Measurements from ENCODE around the gene TMEM39A.

TMEM39A gene

DNA sequence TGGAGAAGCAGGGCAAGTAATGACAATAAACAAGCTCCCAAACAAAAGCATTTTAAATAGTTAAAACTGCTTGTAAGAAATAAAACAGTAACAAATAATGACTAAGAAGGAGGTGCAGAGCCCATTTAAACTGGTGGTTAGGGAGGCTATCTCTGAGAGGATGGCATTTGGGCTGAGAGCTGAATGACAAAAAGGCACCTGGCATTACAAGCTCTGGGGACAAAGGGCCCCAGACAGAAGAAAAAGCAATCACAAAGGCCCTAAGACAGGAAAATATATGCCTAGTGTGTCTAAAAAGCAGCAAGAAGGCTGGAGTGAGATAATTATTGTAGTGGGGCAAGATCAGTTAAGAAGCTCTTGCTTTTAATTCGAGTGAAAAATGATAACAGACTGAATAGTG is 9.6 kb downstream of the TMEM39A start:
- DNase-seq: no peak

DNA sequence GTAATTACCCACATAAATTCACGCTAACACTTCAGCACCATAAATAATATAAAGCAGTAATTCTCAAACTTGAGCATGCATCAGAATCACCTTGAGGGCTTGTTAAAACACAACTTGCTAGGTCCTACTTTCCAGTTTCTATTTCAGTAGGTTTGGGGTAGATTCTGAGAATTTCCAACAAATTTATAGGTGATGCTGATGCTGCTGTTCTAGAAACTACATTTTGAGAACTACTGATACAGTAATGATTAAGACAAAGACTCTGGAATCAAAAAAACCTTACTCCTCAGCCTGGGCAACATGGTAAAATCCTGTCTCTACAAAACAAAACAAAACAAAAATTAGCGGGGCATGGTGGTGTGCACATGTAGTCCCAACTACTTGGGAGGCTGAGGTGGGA is 18.8 kb downstream of the TMEM39A start:
- no peak for DNase-seq

DNA sequence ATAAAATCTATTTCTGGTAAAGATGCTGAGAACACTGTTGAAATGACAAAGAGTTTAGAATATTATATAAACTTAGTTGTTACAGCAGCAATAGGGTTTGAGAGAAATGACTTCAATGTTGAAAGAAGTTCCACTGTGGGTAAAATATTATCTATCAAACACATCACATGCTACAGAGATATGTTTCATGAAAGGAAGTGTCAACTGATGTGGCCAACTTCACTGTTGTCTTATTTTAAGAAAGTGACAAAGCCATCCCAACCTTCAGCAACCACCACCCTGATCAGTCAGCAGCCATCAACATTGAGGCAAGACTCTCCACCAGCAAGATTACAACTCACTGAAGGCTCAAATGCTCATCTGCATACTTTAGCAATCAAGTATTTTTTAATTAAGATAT is 20.2 kb downstream of the TMEM39A start:
- no peak for DNase-seq

DNA sequence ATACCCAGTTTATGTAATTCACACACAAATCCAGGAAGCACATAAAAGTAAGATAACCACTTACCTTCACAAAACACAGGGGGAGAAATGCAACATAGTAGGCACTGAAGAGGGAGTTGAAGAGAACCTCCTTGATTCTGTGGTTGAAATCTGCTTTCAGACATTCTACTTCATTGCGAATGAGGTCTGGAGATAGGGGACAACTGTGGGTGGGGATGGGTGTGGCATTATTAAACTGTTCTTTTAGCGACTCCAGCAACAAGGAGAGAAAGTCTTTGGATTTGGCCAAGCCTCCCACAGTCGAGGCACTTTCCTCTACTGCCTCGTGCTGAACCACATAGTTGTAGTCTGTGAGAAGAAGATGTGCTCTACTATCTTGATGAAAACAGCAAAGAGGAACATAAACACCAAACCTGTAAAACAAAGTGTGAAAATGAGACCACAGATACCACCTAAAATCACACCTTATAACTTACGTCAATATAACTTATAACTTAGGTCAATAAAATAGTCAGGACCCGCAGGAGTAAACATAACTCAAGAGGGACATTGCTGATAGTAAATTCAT is 25.6 kb downstream of the TMEM39A start:
- DNase-seq: no peak

DNA sequence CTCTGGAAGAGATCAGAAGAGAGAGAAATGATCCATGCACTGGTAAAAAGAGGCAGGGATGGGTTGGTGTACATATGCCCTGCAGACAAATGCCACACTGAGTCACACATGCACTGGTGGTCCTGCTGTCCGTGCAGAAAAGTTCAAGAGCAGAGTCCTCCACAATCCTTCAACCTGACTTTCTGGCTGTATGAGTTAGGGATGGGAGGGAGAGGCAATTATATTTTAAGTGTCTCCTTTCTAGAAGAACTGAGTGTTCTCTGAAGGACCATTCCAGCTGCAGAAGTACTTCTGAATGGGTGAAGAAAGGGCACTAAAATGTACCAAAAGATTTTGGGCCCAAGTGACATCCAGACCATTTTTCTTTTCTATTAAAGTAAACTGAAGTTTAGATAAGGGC is 26.4 kb downstream of the TMEM39A start:
- DNase-seq: no peak

DNA sequence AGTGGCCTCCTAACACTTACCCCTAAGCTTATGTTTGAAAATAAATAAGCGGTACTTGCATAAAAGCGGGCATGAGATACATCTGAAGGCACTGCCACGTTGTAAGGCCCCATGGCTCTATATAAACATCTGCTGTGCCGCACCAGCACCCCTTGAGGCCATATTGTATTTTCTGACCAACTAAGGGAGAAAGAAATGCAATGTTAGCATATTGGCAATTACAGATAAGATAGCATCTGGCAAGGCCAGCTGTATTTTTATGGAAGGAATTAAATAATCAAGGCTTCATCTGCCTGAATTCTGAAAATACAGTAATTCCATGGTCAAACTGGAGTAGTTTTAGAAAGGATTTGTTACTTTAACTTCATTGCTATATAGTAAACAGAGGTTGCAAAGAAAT is 28.7 kb downstream of the TMEM39A start:
- no peak for DNase-seq

DNA sequence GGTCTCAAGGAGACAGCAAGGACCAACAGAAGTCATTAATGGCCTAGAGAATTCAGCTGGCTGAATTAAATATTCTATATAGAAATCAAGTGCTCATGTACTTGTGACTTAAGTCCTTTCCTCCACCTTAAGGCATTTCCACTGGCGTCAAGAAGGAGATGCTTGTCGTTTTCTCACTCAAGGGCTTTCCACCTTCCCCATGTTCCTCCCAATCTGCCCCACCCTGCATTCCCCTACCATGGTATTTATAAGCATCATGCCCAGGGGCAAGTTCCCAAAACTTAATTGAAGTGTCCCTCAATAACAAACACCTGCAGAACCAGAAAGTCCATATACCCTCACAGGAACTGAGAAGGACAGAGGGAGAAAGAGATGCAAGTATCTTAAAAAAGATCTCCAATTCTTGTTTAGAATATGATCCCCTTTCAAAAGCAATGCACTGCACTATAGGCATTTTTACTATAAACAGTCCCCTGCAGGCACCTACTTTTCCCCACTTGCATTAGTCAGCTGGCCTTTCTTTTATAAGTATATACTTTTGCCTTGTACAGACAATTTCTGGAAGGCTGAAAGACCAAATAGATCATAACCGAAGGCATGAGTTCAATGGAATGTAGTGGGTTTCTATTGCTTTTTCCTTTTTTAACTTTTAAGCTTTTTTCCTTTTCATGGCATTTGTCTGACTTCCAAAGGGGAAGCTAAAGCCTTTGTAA is 29.6 kb downstream of the TMEM39A start:
- no peak for DNase-seq

DNA sequence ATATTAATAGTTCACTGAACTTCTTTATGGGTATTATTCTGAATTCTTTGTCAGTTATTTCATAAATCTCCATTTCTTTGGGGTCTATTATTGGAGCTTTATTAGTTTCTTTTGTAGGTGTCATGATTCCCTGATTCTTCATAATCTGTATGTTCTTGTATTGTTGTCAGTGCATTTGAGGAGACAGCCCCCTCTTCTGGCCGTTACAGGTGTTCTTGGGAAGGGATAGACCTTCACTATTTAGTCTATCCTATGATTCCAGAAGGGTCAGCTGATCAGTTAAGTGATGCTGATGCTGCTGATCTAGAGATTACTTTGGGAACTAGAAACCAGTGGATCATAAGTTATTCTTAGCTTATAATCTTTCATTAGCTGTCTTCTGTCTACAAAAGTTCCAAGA is 34.9 kb downstream of the TMEM39A start:
- no peak for DNase-seq

DNA sequence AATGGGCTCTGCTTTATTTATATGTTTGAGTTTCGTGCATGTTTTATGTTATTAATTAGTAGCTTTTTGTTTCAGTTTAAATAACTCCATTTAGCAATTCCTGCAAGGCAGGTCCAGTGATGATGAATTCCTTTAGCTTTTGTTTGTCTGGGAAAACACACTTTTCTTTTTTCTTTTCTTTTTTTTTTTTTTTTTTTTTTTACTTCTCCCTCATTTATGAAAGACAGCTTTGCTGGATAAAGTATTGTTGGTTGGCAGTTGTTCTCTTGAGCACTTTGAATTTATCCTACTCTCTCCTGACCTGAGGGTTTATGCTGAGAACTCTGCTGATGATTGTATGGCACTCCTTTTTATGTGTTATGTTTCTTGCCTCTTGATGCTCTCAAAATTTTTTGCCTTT is 35.7 kb downstream of the TMEM39A start:
- no peak for DNase-seq

DNA sequence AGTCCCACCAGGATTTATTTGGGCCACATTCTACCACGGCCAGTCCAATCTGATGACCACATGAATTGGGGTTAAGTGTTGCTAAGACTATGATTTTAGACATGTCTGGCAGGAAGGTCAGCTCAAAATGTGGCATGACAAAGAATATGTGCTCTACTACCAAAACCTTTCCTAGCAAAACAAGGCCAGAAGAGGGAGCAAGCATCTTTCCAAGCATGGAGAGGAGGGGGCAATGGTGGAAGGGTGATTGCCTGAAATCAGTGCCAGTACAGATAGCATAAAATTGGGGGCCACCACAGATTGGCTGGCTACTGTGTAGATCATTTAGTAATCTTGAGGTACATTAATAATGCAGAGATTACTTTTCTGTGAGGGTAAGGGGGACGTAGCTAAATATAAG is 43.2 kb downstream of the TMEM39A start:
- DNase-seq: no peak

DNA sequence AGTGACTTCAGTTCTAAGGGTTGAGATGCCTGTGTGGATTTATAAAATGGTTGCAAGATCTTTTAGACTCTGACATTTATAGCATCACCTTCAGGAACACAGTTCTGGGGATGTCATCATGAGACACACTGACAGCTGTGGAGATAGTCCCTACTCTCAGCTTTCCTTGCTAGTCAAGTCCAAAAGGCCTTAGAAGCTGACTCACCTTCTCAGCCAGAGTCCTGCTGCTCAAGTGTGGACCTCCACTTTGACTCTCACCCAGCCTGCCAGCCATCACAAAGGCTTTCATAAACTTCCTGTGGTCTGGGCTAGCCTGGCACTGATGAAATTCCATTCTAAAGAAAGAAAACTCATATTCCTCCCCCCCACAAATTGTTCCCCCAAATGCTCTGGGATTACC is 44.8 kb downstream of the TMEM39A start:
- DNase-seq: no peak

DNA sequence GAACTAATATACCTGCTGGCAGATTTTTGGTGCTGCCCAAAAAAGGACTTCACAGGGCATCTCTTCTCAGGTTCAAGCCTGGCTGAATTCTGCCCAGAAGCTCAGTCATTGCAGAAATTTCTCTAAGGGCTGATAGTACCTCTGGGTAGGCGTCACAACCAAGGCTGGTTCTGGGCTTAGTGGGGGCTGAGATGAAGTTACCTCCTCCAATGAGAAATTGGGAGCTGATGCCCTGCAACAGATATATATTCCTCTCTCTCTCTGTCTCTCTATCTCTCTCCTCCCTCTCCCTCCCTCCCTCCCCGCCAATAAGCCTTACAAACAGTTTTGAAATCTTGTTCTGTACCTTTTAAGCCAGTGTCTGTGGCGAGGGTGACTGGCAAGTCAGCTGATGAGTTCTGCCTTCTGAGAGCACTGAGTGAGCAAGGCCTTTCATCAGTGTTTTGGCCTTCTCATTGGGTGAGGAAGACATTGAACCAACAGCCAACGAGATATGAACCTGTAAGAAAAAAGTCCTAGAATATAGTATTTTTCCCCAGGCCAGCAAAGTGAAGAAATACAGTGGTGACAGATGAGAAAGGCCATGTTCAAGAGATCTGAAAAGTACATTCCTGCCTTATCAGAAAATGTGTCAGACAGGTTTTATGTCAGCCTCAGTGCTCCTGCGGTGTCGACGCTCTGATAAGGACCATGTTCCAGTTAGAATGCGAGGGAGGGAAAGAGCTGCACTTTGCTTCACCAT is 45.5 kb downstream of the TMEM39A start:
- no peak for DNase-seq

DNA sequence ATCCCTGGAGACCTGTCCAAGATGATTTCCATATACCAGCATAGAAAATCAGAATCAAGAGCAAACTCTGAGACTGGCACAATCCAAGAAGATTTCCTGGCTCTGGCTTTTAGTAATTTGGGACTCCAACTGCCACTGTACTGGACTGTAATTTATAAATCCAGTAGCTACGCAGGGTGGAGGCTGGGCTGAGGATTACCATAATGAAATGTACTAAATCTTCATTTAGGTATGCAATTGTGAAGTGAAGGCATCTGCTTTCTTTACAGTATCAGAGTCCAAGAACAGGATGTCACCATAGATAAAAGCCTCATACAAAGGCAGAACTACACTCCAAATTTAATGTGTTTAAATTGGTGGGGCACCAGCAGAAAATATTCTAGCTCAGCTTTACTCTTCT is 46.5 kb downstream of the TMEM39A start:
- no peak for DNase-seq

DNA sequence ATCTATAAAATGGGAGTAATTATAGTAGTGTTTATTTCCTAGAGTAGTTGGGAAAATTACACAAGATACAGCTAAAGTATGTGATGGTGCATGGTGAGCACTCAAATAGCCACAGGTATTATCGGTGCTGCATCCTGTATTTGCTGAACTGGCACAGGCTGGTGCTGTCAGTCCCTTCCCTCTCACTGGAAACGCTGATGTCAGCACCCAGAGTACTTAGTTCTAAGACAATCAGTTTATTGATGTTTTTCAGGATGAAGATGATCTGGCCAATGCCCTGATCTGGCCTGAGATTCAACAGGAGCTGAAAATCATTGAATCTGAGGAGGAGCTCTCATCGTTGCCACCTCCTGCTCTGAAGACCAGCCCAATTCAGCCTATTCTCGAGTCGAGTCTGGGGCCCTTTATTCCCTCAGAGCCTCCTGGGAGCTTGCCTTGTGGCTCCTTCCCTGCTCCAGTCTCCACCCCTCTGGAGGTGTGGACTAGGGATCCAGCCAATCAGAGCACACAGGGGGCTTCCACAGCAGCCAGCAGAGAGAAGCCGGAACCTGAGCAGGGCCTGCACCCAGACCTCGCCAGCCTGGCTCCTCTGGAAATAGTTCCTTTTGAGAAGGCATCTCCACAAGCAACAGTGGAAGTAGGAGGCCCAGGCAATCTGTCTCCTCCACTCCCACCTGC is 49.7 kb downstream of the TMEM39A start:
- DNase-seq: no peak

DNA sequence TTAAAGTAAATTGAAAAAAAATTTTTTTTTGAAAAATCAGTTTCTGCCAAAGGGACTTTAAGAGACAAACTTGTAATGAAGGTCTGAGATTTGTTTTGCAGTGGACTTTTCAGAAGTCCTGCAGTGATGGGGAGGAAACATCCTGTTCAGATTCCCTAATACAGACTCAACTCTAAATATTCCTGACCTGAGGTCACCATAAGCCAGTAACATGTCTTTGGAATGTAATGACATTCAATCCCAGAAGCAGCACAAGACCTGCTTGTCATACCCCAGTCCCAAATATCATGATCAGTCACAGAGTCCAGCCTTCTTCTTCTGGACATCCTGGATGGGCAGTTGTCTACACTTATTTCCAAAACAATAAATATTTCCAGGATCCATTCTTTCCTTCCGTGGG is 53.6 kb downstream of the TMEM39A start:
- DNase-seq: no peak

DNA sequence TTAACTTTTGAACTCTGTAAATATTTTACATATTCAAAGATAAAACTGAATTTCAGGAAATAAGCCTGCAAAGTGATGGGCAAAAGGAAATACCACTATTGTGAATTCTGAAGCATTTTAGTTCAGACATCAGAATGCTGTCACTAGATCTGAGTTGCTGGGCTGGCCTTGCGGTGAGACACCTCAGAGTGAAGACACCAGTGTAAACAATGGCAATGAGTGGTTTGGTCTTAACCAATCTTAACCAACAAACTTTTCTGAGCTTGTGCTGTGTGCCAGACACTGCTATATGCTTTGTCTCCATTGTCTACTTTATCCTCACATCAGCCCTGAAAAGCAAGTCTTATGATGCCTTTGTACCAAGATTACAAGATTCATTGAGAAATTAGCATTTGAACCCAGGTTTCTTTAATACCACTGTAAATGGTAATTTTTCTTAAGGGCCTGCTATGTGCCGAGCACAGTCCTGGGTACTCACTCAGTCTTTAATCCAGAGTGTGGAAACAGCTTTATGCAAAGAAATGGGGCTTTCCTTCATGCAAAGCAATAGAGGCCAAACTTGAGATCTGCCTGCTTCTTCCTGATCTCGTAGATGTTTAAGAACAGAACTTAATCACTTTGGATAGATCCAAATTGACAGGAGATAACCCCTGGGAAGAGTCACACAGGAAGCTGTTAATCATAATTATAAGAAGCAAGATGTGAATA is 55.0 kb downstream of the TMEM39A start:
- DNase-seq: no peak

DNA sequence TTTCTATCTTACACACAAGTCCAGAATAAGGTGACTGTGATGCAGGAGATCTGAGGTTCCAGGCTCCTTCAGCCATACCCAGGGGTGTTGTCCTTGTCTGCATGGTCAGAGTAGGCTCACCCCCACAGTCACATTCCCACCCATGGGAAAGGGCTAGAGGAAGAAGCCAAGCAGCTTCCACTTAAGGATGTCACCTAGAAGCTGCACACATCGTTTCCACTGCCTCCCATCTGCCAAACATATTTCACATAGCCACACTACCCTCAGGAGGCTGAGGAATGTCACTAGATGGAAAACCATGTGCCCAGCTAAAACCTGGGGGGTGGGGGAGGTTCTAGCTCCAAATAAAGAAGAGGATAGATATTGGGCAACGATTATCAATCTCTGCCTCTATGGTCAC is 58.1 kb downstream of the TMEM39A start:
- DNase-seq: no peak

DNA sequence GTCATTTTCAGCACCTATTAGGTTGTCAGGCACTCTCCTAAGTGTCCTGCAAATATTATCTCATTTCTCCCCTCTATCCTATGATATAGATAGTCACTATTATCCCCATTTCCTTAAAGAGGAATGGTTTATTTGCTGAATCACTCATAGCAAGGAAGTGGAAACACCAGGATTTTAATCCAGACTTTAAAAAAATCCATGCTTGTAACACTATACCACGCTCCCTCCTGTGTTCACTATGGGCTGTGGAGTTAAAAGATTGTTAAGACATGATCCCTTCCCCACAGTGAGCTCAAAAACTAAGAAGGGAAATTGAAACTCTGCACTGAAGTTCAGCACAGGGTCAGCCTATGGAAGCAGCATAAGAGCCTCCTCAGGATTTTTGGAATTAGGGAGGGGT is 60.2 kb downstream of the TMEM39A start:
- no peak for DNase-seq

DNA sequence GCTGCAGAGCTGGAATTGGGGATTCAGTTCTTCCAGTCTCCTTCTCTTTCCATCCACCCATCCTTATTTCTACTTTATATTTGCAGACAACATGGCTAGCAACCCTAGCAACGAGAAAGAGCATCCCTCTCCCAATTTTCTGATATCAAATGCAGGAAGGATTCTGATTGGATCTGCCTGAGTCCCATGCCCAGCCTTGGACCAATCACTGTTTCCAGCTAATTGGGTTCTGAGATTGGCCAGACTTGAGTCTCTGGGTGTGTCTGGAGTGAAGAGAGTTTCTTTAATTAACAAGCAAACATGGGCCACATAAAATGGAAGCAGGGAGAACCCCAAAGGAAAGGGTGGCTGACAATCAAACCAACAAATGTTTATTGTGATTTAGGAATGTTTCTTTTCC is 60.6 kb downstream of the TMEM39A start:
- no peak for DNase-seq

DNA sequence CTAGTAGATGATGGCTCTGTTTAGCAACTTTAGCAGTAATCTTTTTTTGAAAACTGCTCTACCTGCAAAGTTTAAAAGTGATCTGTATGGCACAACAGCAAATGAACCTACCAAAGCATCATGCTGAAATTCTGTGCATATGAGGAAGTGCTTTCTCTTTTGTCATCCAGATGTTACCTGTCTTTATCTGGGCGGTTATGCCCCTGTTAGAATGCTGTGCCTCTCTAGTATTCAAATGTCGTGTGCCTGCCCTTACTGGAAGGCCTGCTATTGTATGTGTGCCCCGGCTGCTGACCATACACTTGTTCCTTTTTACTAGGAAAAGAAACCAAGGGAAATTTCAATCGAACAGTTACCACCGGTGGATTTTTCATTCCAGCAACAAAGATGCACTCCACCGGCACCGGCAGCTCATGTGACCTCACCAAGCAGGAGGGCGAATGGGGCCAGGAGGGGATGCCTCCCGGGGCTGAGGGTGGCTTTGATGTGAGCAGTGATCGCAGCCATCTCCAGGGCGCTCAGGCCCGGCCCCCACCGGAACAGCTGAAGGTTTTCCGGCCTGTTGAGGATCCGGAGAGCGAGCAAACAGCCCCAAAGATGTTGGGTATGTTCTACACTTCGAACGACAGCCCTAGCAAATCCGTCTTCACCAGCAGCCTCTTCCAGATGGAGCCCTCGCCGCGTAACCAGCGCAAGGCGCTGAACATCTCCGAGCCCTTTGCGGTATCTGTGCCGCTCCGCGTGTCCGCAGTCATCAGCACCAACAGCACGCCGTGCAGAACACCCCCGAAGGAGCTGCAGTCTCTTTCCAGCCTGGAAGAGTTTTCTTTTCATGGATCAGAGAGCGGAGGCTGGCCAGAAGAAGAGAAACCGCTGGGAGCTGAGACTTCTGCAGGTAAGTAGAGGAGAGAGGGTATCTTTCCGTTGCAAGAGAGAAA is 61.6 kb downstream of the TMEM39A start:
- no peak for DNase-seq

DNA sequence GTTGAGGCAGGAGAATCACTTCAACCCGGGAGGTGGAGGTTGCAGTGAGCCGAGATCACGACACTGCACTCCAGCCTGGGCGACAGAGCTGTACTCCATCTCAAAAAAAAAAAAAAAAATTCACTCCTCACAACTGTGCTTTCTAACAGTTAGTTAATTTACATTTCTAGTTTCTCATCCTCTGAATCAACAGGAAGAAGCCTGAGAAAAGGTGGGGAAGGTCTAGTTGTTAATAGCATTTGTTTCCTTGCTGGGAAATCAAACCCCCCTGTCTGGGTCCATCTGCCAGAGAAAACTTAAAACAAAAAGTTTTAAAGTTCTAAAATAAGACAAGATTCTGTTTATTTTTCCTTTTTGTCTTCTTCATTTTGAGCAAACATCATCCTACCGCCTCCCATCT is 62.3 kb downstream of the TMEM39A start:
- no peak for DNase-seq

DNA sequence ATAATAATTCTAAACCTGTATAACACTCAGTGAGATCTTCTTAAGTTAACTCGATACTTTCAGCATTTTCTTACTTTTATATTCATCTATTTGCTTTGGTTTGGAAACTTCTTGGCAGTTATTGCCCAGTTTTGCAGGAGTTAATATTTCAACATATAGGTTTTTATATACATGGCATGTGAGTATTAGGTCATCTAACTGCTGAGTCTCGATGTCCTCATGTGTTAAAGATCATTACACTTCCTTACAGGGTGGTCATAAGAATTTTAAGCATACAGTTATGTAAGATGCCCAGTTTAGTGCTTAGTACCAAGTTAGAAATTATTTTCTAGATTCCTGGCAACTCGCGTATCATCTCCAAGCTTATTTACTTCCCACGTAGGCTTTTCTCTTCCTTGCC is 62.9 kb downstream of the TMEM39A start:
- no peak for DNase-seq

Measured in activated gamma-delta T cell (primary cell).